ENCODE data around the gene PVR. TPM values are rescaled to one million over a fixed set of nuclear protein-coding genes. Genes with fewer than 3 reads are reported as not detected.
A peak's percentile ranks its signal among the peaks of the same experiment; 100 is the strongest.

PVR gene
- total and polyA plus RNA-seq, 8 donors: 9.3 to 28.8 (median 18.7) TPM

- DNase-seq (no peak), FAIRE-seq (no peak), ATAC-seq (no peak)
- H3K4me1 ChIP-seq: peaks cover 9 to 21% (median 16%) of the 10 kb centered on the region in 3 donors
- no peaks in the 10 kb centered on the region for H3K27me3 ChIP-seq
- no peak overlapping the region for H3K27ac ChIP-seq
- no peaks in the 10 kb centered on the region for H3K9me3 ChIP-seq
- TF ChIP-seq, protein P1, sequence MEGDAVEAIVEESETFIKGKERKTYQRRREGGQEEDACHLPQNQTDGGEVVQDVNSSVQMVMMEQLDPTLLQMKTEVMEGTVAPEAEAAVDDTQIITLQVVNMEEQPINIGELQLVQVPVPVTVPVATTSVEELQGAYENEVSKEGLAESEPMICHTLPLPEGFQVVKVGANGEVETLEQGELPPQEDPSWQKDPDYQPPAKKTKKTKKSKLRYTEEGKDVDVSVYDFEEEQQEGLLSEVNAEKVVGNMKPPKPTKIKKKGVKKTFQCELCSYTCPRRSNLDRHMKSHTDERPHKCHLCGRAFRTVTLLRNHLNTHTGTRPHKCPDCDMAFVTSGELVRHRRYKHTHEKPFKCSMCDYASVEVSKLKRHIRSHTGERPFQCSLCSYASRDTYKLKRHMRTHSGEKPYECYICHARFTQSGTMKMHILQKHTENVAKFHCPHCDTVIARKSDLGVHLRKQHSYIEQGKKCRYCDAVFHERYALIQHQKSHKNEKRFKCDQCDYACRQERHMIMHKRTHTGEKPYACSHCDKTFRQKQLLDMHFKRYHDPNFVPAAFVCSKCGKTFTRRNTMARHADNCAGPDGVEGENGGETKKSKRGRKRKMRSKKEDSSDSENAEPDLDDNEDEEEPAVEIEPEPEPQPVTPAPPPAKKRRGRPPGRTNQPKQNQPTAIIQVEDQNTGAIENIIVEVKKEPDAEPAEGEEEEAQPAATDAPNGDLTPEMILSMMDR (IDR thresholded peaks at IDR 0.05): no peak
- intact Hi-C loops (cut with DNase I): loop anchor here in 2 of 3 donors (5.0 to 10.0 kb wide), 3 partner anchors 80 to 148 kb away; partner anchors contain the start of gene CBLC (in 1 of the 2)
- H3K36me3 ChIP-seq: no peaks in the 10 kb centered on the region
- H3K4me3 ChIP-seq: no peak overlapping the region
- 80 to 86% methylated on average over 4 of the region's 4 CpGs for WGBS, 2 donors
Measured at GRCh38 chr19:44686896-44687295, 43.2 kb downstream of the PVR start.

GRCh38 chr19:44687888-44688287 lies 44.2 kb downstream of the PVR start:
- no peak for DNase-seq
- no peak overlapping the region for H3K27ac ChIP-seq
- intact Hi-C loops (cut with DNase I): loop anchor here in 2 of 3 donors (5.0 to 10.0 kb wide), 3 partner anchors 79 to 147 kb away; partner anchors contain the start of gene CBLC (in 1 of the 2)
- H3K36me3 ChIP-seq: no peaks in the 10 kb centered on the region
- 86 to 90% methylated on average over 7 of the region's 7 CpGs for WGBS, 2 donors
- ATAC-seq: no peak
- TF ChIP-seq, protein P1 (IDR thresholded peaks at IDR 0.05): no peak
- peaks cover 19 to 27% (median 21%) of the 10 kb centered on the region in 3 donors for H3K4me1 ChIP-seq
- H3K27me3 ChIP-seq: no peaks in the 10 kb centered on the region
- no peak overlapping the region for H3K4me3 ChIP-seq
- no peak for FAIRE-seq
- H3K9me3 ChIP-seq: no peaks in the 10 kb centered on the region

DNA sequence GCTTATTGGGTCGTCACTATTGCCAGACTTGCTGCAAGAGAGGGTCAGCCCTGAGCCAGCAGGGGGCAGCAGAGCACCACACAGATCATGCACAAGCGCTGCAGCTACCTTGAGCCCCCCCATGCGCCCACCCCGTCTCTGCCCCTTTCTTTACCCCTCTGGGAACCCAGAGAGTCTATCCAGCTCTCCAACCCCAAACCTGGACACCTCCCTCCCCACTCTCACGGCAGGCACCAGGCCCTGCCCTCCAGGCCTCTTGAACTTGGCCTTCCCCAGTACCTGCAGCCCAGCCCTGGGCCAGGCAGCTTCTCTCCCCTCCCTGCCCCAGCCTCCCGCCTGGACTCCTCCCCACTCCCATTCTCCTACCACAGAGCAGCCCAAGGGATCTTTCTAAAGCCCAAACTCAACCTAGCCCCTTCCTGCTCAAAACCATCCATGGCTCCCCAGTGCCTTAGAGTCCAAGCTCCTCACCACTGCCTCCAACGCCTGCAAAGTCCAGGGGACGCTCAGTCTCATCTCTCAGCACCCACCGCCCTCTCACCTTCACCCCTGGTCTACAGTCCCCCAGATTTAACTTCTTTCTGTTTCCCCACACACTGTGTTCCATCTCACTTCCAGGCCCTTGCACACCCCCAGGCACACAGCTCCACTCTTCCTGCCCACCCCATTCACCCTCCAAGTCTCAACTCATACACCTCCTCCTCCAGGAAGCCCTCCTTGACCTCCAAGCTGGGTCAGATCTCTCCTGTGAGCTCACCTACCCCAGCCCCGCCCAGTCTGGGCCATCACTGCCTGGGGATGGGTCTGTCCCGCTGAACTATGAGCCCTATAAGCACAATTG lies 45.8 kb downstream of the PVR start:
- no peaks in the 10 kb centered on the region for H3K27me3 ChIP-seq
- DNase-seq (peak; percentile 66 to 92 (median 80)), ATAC-seq (peak; percentile 36 to 75 (median 57)), FAIRE-seq (no peak)
- no peak overlapping the region for H3K4me3 ChIP-seq
- H3K4me1 ChIP-seq: peaks cover 30 to 31% (median 30%) of the 10 kb centered on the region in 3 donors
- no peaks in the 10 kb centered on the region for H3K9me3 ChIP-seq
- WGBS, 2 donors: 39 to 42% methylated on average over 11 of the region's 11 CpGs
- H3K27ac ChIP-seq: no peak overlapping the region
- H3K36me3 ChIP-seq: no peaks in the 10 kb centered on the region
- TF ChIP-seq, protein P1 (IDR thresholded peaks at IDR 0.05): peak; percentile 83 to 95 (median 90)
- intact Hi-C loops (cut with DNase I): loop anchor here in 2 of 3 donors (5.0 to 10.0 kb wide), 3 partner anchors 78 to 145 kb away; partner anchors contain the start of gene CBLC (in 1 of the 2)

DNA sequence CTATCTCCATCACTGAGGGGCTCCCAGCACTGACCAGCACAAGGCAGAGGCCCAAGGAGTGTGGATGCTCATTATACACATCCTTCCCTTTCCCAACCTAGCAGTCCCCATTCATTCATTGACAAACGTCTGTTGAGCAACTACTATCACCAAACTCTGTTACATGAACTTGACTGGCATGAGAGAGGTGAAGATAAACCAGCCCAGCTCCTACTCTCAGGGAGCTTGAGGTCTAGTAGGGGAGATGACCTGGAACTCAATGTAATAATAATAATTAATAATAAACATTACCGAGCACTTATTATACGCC lies 46.4 kb downstream of the PVR start:
- Histone ChIP-seq H3K4me1 (peaks cover 32 to 37% (median 32%) of the 10 kb centered on the region in 3 donors), H3K4me3 (no peak overlapping the region), H3K27ac (no peak overlapping the region), H3K36me3 (no peaks in the 10 kb centered on the region), H3K9me3 (no peaks in the 10 kb centered on the region), H3K27me3 (no peaks in the 10 kb centered on the region)
- no peak for FAIRE-seq
- WGBS, 2 donors: 78 to 79% methylated on average over 3 of the region's 3 CpGs
- TF ChIP-seq, protein P1 (IDR thresholded peaks at IDR 0.05): no peak
- DNase-seq: no peak
- no peak for ATAC-seq
- intact Hi-C loops (cut with DNase I): no loop called here

DNA sequence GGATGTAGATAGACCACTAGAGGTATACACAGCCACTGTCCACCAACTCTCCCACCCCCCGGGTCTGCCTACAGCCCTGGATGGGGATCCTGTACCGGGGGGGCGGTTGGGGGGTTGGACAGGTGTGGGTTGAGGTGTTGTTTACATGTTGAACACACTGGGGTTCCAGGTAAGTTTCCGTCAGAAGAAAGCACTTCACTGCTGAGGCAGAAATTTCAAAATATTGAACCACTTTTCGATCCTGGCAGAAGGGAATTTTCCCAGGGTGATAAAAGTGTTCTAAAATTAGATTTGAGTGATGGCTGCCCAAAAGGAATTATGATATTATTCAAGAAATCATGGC lies 48.6 kb downstream of the PVR start:
- H3K4me3 ChIP-seq: no peak overlapping the region
- intact Hi-C loops (cut with DNase I): no loop called here
- peak; percentile 2 to 33 (median 25) for ATAC-seq
- peaks cover 41 to 46% (median 43%) of the 10 kb centered on the region in 3 donors for H3K4me1 ChIP-seq
- no peaks in the 10 kb centered on the region for H3K9me3 ChIP-seq
- TF ChIP-seq, protein P1 (IDR thresholded peaks at IDR 0.05): no peak
- DNase-seq: no peak
- WGBS, 2 donors: 9 to 14% methylated on average over 5 of the region's 5 CpGs
- H3K36me3 ChIP-seq: no peaks in the 10 kb centered on the region
- H3K27me3 ChIP-seq: no peaks in the 10 kb centered on the region
- FAIRE-seq: no peak
- peak overlapping the region; percentile 69 to 95 (median 86) for H3K27ac ChIP-seq
